ENCODE data around the gene WDFY2.

DNA sequence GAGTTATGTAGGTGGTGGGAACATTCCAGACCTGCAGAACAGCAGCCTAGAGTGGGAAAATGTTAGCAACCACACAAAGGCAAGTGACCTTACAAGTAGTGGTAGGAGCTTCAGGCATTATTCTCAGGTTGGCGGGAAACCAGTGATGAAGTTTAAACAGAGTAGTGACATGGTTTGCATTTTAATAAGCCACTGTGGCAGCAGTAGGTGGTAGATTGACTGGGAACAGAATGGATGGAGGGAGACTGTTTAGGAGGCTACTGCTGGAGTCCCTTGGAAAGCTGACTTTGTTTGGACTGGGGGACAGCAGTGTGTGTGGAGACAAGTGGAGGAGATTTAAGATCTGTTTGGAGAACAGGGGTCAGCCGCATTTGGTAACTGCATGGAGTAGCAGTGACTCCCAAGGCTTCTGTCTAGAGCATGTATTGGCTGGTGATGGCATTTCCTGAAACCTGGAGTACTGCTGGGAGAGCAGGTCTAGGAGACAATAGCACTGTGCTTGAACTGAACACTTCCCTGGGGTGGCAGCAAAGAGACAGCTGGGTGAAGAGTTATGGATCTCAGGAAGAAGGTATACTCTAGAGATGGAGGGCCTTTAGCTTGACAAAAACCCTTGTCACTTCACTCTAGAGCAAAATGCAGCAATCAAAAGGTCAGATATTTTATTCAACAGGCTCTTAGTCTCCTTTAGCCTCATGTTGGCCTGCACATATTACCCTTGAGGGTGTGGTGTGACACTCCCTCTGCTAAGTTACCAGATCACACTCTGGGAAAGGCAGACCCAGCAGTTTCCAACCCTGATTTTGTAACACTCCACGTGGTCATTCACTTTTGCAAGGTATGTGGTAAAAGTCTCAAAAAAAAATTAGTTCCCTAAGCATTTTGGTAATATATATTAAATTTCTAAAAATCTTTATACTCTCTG is 149.4 kb downstream of the WDFY2 start:
- TF ChIP-seq EZH2phosphoT487 (IDR thresholded peaks at IDR 0.05; ENCODE audit: borderline replicate concordance, low read length) (no peak), CTCF (conservative IDR thresholded peaks at IDR 0.05; ENCODE audit: low read depth, low read length) (no peak), EZH2 (IDR thresholded peaks at IDR 0.05; ENCODE audit: low read length, unreplicated experiment) (no peak)

Measured in PC-3 (cell line).